Eye (tissue), 1 donor: Measurements from ENCODE around the gene MEST.
"Not testable (repeated sequence)": the region's sequence is repeated elsewhere in the genome, so short reads cannot be mapped to it uniquely, and the experiment has no call there.

Source experiments
- DNase-seq: peaks from one replicate; pipeline ENCODE4 v3.0.0-alpha.2; 2015

The MEST gene

GRCh38 chr7:130527752-130528355, 36.0 kb downstream of the MEST start:
- DNase-seq = not testable (repeated sequence)

- DNase-seq = no peak
Observed at GRCh38 chr7:130529417-130529816, 37.5 kb downstream of the MEST start.

GRCh38 chr7:130537894-130538293, 46.0 kb downstream of the MEST start:
- DNase-seq = not testable (repeated sequence)

DNA sequence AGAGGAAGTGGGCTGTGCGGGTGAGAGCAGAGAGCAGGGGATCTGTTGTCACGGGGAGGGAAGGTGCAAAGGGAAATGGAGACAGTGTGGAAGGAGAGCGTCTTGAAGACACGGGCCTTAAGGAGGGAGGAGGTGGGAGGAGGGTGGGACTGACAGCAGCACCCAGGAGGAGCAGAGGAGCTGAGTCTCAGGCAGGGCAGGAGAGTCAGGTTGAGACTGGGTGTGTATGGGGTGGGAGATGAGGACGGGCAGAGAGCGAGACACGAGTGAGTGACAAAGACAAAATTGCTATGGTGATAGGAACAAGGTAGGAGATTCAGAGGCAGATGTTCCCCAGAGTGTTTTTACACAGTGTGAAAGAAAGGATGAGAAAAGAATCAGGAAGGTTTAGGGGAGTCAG, 49.4 kb downstream of the MEST start:
- not testable (repeated sequence) for DNase-seq

- DNase-seq = not testable (repeated sequence)
Observed at GRCh38 chr7:130542297-130542696, 50.4 kb downstream of the MEST start.

DNA sequence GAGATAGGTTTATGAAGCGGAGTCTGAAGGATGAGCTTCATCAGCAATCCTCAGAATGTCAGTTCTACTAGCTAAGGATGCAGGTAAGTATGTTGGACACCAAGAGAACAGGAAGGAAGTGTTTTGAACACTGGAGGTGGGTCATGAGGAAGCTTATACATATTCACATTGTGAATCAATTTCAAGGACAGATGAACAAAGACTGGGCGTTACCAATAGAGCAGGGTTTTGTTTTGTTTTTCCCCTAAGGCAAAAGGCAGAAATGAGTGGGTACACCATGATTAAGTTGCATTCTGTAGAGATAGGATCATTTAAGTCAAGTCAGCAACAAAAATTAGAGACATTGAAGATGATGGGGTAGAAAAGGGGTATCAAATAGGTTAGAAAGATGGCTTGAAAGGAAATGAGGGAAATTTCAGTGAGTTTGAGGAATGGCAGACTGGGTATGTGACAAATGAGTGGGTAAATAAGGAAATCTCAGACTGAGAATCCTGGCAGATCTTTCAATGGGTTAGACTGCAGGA, 51.7 kb downstream of the MEST start:
- DNase-seq = no peak

DNA sequence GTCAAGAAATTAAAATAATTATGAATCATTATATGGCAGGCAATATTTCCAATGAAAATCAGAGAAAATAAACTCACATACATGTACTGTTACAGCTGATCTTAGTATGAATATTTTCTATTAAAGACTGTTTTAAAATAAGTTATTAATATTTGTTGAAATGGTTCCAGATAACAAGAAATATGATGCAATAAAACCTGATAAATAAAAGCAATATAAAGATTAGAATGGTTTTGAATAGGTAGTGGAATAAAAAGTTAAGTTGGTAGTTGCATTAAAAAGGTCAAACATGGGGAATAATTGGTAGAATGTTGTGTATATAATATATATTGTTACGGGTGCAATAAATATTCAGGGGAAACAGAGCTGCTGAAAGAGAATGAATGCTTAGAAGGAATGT, 52.5 kb downstream of the MEST start:
- DNase-seq = no peak

DNA sequence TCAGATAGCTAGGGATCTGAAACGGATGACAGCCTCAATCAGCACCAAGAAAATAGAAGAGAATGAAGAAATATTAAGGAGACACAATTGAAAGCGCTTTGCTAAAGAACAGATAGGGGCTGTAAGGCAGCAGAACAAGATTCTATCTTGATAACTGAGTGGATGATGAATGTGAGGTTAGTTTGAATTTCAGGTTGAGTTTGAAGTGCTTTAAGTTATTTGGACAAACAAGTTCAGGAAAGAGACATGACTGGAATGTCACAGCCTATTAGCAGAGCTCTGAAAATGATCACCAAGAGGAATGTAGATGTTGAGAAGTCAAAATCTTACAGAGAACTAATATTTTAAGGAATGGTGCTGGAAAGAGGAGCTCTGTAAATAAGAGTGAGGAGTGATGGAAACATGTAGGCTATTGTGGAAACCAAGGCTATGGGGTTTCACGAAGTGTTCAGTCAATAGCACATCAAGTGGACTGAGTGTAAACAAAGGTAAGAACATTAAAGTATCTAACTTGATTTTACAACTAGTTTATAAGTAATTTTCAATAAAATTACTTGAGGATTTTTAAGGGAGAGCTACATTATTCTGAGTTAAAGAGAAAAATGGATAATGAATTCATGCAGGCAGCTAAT, 61.6 kb downstream of the MEST start:
- no peak for DNase-seq

- no peak for DNase-seq
Observed at GRCh38 chr7:130554481-130554880, 62.6 kb downstream of the MEST start.
